ENCODE data around the gene COX6B2. TPM values are rescaled to one million over a fixed set of nuclear protein-coding genes. Genes with fewer than 3 reads are reported as not detected.

COX6B2 gene
- polyA plus RNA-seq, 3 donors, result 0.36 TPM; not detected in 2

GRCh38 chr19:55392820-55393761, 38.6 kb upstream of the COX6B2 start:
- no peak overlapping the region for H3K9ac ChIP-seq (ENCODE audit: insufficient read depth, low read length, poor library complexity, severe bottlenecking)
- no peak for TF ChIP-seq CTCF (IDR thresholded peaks at IDR 0.05)
- intact Hi-C loops (cut with micrococcal nuclease), result no loop called here
- no peak overlapping the region for H3K4me2 ChIP-seq (replicated peaks; ENCODE audit: extremely low read depth, low read length, poor library complexity, severe bottlenecking)
- no peak overlapping the region for H3K4me3 ChIP-seq (replicated peaks in 1 of 3; ENCODE audit: low read depth in 2 of 3, low read length in 3 of 3)
- WGBS (ENCODE audit: insufficient coverage), result 85% methylated on average over 8 of the region's 18 CpGs
- H3K27ac ChIP-seq (ENCODE audit: low read depth in 1 of 2, low read length in 2 of 2), result no peak overlapping the region
- H2AFZ ChIP-seq (ENCODE audit: insufficient read depth, low read depth, low read length, poor library complexity, severe bottlenecking), result no peak overlapping the region
- Mint-ChIP-seq H3K27me3 (ENCODE audit: low read depth in 3 of 3) (peaks cover 0 to 2% (median 1%) of the 10 kb centered on the region in 3 donors), H3K9me3 (peaks cover 0 to 2% (median 0%) of the 10 kb centered on the region in 7 donors), H3K4me1 (peaks cover 33% of the 10 kb centered on the region), H3K4me3 (no peak overlapping the region), H3K36me3 (peaks cover 24 to 32% of the 10 kb centered on the region in 2 donors), H3K27ac (peak overlapping the region in 2 of 7 donors; percentile 54 to 68)
- peaks cover 52% of the 10 kb centered on the region for H4K20me1 ChIP-seq (ENCODE audit: insufficient read depth, low read length)
- peaks cover 29 to 33% of the 10 kb centered on the region in 2 donors for H3K36me3 ChIP-seq (replicated peaks in 1 of 2; ENCODE audit: control insufficient read depth in 1 of 2, insufficient read depth in 2 of 2, low read length in 2 of 2)
- no peak for DNase-seq
- no peaks in the 10 kb centered on the region for H3K27me3 ChIP-seq (ENCODE audit: control insufficient read depth in 2 of 2, insufficient read depth in 2 of 2, low read length in 2 of 2)
- H3K79me2 ChIP-seq (ENCODE audit: insufficient read depth, low read length), result peaks cover 20% of the 10 kb centered on the region
- peaks cover 13 to 18% of the 10 kb centered on the region in 2 donors for H3K4me1 ChIP-seq (ENCODE audit: control insufficient read depth in 1 of 2, insufficient read depth in 2 of 2, low read length in 2 of 2)
- no peaks in the 10 kb centered on the region for H3K9me3 ChIP-seq (replicated peaks in 1 of 2; ENCODE audit: control insufficient read depth in 1 of 2, insufficient read depth in 1 of 2, low read length in 2 of 2)

GRCh38 chr19:55391702-55392615, 37.4 kb upstream of the COX6B2 start:
- H3K4me3 ChIP-seq (replicated peaks in 1 of 3; ENCODE audit: low read depth in 2 of 3, low read length in 3 of 3), result no peak overlapping the region
- 80% methylated on average over 10 of the region's 18 CpGs for WGBS (ENCODE audit: insufficient coverage)
- H3K9me3 Mint-ChIP-seq, result no peaks in the 10 kb centered on the region

More at GRCh38 chr19:55391702-55392615, 37.4 kb upstream of the COX6B2 start:
- Histone ChIP-seq H3K4me2 (replicated peaks; ENCODE audit: extremely low read depth, low read length, poor library complexity, severe bottlenecking) (no peak overlapping the region), H3K36me3 (replicated peaks in 1 of 2; ENCODE audit: control insufficient read depth in 1 of 2, insufficient read depth in 2 of 2, low read length in 2 of 2) (peaks cover 40 to 43% of the 10 kb centered on the region in 2 donors), H3K9ac (ENCODE audit: insufficient read depth, low read length, poor library complexity, severe bottlenecking) (no peak overlapping the region), H3K27ac (ENCODE audit: low read depth in 1 of 2, low read length in 2 of 2) (no peak overlapping the region), H4K20me1 (ENCODE audit: insufficient read depth, low read length) (peaks cover 63% of the 10 kb centered on the region), H2AFZ (ENCODE audit: insufficient read depth, low read depth, low read length, poor library complexity, severe bottlenecking) (no peak overlapping the region), H3K9me3 (replicated peaks in 1 of 2; ENCODE audit: control insufficient read depth in 1 of 2, insufficient read depth in 1 of 2, low read length in 2 of 2) (no peaks in the 10 kb centered on the region), H3K79me2 (ENCODE audit: insufficient read depth, low read length) (peaks cover 31% of the 10 kb centered on the region), H3K27me3 (ENCODE audit: control insufficient read depth in 2 of 2, insufficient read depth in 2 of 2, low read length in 2 of 2) (no peaks in the 10 kb centered on the region), H3K4me1 (ENCODE audit: control insufficient read depth in 1 of 2, insufficient read depth in 2 of 2, low read length in 2 of 2) (peaks cover 18 to 25% of the 10 kb centered on the region in 2 donors)
- peaks cover 35 to 44% of the 10 kb centered on the region in 2 donors for H3K36me3 Mint-ChIP-seq
- intact Hi-C loops (cut with micrococcal nuclease), result no loop called here
- no peak for DNase-seq
- no peak overlapping the region for H3K4me3 Mint-ChIP-seq
- peaks cover 0 to 1% (median 0%) of the 10 kb centered on the region in 3 donors for H3K27me3 Mint-ChIP-seq (ENCODE audit: low read depth in 3 of 3)
- H3K4me1 Mint-ChIP-seq, result peaks cover 36% of the 10 kb centered on the region
- TF ChIP-seq CTCF (IDR thresholded peaks at IDR 0.05), result no peak
- peak overlapping the region in 2 of 7 donors; percentile 32 to 52 for H3K27ac Mint-ChIP-seq
